ENCODE results near the gene POLG2.
A peak's percentile ranks its signal among the peaks of the same experiment; 100 is the strongest.
"Not testable (repeated sequence)": the region's sequence is repeated elsewhere in the genome, so short reads cannot be mapped to it uniquely, and the experiment has no call there.

Gene POLG2

GRCh38 chr17:64500487-64500859, 3.6 kb upstream of the POLG2 start:
- Mint-ChIP-seq H3K27ac (peak overlapping the region in 1 of 2 donors; percentile 100), H3K9me3 (no peaks in the 10 kb centered on the region), H3K4me3 (peak overlapping the region in 1 of 2 donors; percentile 63), H3K4me1 (peaks cover 98% of the 10 kb centered on the region), H3K27me3 (no peaks in the 10 kb centered on the region)
- no peak for ATAC-seq
- DNase-seq: no peak

DNA sequence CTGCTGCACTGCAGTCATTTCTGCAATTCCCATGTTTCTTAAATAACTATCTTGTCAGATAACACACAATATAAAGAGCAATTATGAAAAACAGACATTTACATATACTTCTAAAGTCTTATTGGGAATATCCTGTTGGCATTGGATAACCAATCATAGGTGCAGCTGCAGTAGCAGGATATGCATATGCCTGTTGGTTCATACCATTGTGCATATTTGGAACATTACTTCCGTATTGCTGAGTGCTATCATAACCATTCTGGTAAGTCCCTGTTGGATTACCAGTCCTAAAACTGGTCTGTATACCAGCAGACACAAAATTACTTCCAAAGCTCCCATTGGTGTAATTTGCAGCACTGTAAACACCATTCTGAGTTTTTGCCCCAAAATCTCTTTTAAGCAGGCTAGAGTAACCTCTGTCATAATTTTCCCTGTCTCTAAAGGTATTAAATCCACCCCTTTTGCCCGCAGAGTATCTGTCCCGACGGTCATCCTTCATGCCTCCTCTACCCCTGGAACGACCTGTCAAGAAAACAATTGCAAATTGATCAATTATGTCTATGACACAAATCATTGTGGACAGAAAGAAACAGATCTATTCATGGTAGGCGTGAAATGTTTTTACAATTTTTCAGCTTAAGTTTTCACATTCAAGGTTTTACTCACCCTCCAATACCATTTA, 3.1 kb upstream of the POLG2 start:
- ATAC-seq (no peak), DNase-seq (peak in 1 of 2 donors; percentile 39)
- Mint-ChIP-seq H3K27ac (peak overlapping the region in 1 of 2 donors; percentile 100), H3K4me1 (peaks cover 96% of the 10 kb centered on the region), H3K27me3 (no peaks in the 10 kb centered on the region), H3K9me3 (no peaks in the 10 kb centered on the region), H3K4me3 (peak overlapping the region in 1 of 2 donors; percentile 63)

- Mint-ChIP-seq H3K4me3 (peak overlapping the region; percentile 98 to 100), H3K27me3 (no peaks in the 10 kb centered on the region), H3K27ac (peak overlapping the region in 1 of 2 donors; percentile 100), H3K4me1 (peaks cover 96% of the 10 kb centered on the region), H3K9me3 (no peaks in the 10 kb centered on the region)
- DNase-seq (no peak), ATAC-seq (no peak)
Measured at GRCh38 chr17:64498308-64499203, 1.7 kb upstream of the POLG2 start.

DNA sequence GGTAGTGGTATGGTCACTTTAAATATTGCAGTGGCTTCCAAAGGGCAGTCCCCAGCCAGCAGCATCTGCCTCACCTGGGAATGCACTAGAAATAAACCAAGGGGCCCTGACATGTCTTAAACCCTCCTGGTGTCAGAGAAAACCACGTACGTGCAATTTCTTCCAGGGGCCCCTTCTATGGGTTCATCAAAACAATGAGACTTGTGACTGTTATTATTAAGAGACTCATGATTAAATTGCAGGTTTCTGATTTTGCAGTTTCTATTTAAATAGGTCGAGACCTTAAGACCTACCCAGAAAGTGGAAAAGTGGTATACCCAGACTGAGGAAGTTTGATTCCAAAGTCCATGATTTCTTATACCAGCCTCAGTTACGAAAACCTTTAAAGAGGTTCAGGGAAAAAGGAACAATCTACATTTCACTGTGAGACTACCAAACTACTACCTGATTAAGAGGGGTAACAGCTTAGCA, 746 bp upstream of the POLG2 start:
- Mint-ChIP-seq H3K27me3 (no peaks in the 10 kb centered on the region), H3K4me3 (peak overlapping the region; percentile 98 to 100), H3K9me3 (no peaks in the 10 kb centered on the region), H3K27ac (peak overlapping the region; percentile 98 to 100), H3K4me1 (peaks cover 89% of the 10 kb centered on the region)
- no peak for ATAC-seq
- DNase-seq: no peak

- DNase-seq (no peak), ATAC-seq (no peak)
- no peaks in the 10 kb centered on the region for H3K27me3 Mint-ChIP-seq
- peak overlapping the region; percentile 98 to 100 for H3K4me3 Mint-ChIP-seq
- no peaks in the 10 kb centered on the region for H3K9me3 Mint-ChIP-seq
- H3K4me1 Mint-ChIP-seq: peaks cover 84% of the 10 kb centered on the region
- peak overlapping the region; percentile 98 to 100 for H3K27ac Mint-ChIP-seq
Measured at GRCh38 chr17:64496348-64496785, 487 bp downstream of the POLG2 start.

- H3K27me3 Mint-ChIP-seq, ATAC-seq, H3K9me3 Mint-ChIP-seq, DNase-seq: not testable (repeated sequence)
- peak overlapping the region; percentile 98 to 100 for H3K4me3 Mint-ChIP-seq
- H3K27ac Mint-ChIP-seq: peak overlapping the region in 1 of 2 donors; percentile 72
- H3K4me1 Mint-ChIP-seq: peaks cover 77% of the 10 kb centered on the region
Measured at GRCh38 chr17:64495300-64495699, 1.6 kb downstream of the POLG2 start.

DNA sequence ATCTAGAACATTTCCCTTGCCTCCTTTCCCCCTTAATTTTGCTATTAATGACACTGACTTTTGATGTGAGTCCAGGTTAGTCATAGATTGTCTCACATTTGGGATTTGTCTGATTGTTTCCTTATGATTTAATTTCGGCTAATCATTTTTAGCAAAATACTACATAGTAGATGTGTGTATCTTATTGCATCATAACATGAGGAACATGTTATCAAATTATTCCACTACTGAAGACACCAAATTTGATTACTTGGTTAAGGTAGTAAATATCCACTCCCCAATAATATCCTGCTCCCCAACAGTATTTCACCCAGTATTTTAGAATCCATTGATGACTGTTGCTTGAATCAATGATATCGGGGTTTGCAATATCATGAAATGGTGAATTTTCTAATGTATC, 2.7 kb downstream of the POLG2 start:
- DNase-seq (no peak), ATAC-seq (no peak)
- Mint-ChIP-seq H3K27ac (peak overlapping the region in 1 of 2 donors; percentile 13), H3K4me1 (peaks cover 65% of the 10 kb centered on the region), H3K9me3 (no peaks in the 10 kb centered on the region), H3K4me3 (peak overlapping the region; percentile 98 to 100), H3K27me3 (no peaks in the 10 kb centered on the region)

GRCh38 chr17:64492481-64493109, 4.3 kb downstream of the POLG2 start:
- Mint-ChIP-seq H3K4me1 (peaks cover 50% of the 10 kb centered on the region), H3K4me3 (no peak overlapping the region), H3K27me3 (no peaks in the 10 kb centered on the region), H3K9me3 (no peaks in the 10 kb centered on the region), H3K27ac (no peak overlapping the region)
- DNase-seq (no peak), ATAC-seq (no peak)

DNA sequence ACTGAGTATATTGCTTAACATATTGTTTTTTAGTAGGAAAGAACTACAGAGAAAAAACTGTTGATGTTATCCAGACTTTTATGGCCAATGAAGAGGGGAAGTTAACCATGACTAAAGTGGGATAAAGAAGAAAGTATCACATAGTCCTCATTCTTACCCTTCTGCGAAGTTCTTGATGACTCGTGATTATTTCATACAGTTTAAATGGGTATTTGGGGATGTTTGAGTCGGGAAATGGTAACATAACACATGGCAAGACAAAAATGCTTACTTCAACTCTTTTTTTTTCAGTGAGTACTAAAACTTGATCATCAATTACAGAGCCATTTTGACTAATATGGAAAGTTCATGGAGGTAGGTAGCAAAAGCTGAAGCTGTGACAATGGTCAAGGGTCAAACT, 4.9 kb downstream of the POLG2 start:
- H3K27ac Mint-ChIP-seq: no peak overlapping the region

DNA sequence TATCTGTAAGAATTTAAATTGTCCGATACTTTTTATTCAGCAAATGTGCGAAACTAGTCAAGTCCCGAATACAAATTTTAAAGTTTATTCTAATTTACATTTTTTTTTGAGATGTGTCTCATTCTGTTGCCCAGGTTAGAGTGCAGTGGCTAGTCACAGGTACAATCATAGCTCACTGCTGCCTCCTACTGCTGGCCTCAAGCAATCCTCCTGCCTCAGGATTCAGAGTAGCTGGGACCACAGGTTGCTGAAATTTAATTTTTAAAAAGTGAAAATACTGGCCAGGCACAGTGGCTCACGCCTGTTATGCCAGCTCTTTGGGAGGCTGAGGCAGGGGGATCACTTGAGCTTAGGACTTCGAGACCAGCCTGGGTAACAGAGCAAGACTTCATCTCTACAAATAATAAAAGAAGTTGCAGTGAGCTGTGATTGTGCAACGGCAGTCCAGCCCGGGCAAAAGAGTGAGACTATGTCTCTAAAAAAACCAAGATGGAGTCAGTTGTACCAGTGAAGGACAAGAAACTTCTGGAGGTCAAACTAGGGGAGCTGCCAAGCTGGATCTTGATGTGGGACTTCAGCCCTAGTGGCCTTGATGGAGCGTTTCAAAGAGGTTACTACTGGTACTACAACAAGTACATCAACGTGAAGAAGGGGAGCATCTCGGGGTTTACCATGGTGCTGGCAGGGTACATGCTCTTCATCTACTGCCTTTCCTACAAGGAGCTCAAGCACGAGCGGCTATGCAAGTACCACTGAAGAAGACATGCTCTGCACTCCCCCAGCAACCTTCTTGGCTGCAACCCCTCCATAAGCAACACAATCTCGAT, 5.6 kb downstream of the POLG2 start:
- DNase-seq (peak; percentile 48 to 61), ATAC-seq (peak; percentile 83)
- Mint-ChIP-seq H3K27ac (no peak overlapping the region), H3K4me1 (peaks cover 36% of the 10 kb centered on the region), H3K9me3 (no peaks in the 10 kb centered on the region), H3K4me3 (no peak overlapping the region), H3K27me3 (no peaks in the 10 kb centered on the region)

More for the DNA sequence above, 4.9 kb downstream of the POLG2 start:
- Mint-ChIP-seq H3K9me3 (no peaks in the 10 kb centered on the region), H3K27me3 (no peaks in the 10 kb centered on the region), H3K4me3 (no peak overlapping the region), H3K4me1 (peaks cover 44% of the 10 kb centered on the region)
- DNase-seq: no peak
- no peak for ATAC-seq

DNA sequence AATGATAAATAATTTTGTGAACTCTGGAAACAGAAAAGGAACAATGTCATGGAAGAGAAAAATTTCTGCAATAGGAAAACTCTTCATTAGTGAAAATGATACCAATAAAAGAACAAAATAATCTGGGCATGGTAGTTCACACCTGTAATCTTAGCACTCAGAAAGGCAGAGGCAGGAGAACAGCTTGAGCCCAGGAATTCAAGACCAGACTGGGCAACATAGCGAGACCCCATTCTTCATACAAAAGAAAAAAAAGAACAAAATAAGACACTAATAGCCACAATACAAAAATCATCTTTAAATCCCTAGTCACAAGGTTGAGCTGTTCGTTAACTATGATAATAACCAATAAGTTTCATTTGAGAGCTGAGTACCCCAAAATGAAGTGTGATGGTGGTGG, 8.6 kb downstream of the POLG2 start:
- DNase-seq (no peak), ATAC-seq (no peak)
- Mint-ChIP-seq H3K4me1 (peaks cover 11% of the 10 kb centered on the region), H3K27ac (no peak overlapping the region), H3K9me3 (no peaks in the 10 kb centered on the region), H3K27me3 (no peaks in the 10 kb centered on the region), H3K4me3 (no peak overlapping the region)

- no peaks in the 10 kb centered on the region for H3K9me3 Mint-ChIP-seq
- DNase-seq: no peak
- H3K27ac Mint-ChIP-seq: no peak overlapping the region
- no peak for ATAC-seq
- H3K4me1 Mint-ChIP-seq: no peaks in the 10 kb centered on the region
- H3K27me3 Mint-ChIP-seq: no peaks in the 10 kb centered on the region
- H3K4me3 Mint-ChIP-seq: no peak overlapping the region
Measured at GRCh38 chr17:64484380-64484779, 12.5 kb downstream of the POLG2 start.

GRCh38 chr17:64480951-64481350, 15.9 kb downstream of the POLG2 start:
- Mint-ChIP-seq H3K4me3 (no peak overlapping the region), H3K27ac (no peak overlapping the region), H3K4me1 (no peaks in the 10 kb centered on the region), H3K27me3 (no peaks in the 10 kb centered on the region), H3K9me3 (no peaks in the 10 kb centered on the region)
- ATAC-seq (no peak), DNase-seq (no peak)

DNA sequence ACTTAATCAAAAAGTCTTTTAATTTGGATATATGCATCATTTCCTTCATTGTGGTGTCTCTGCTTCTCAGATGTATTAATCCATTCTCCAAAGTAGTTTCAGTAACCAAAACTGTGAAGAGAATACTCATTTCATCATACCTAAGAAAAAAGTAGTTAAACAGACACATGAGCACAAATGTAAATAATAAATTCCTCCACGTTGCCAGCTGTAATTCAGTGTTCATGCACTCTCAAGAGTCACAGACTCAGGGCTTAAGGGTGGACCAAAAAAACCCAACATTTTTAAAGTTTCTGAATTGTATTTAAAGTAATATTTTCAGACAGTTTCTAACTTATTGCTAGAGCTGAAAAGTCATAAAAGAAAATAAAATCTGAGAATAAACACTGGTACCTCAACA, 19.0 kb downstream of the POLG2 start:
- Mint-ChIP-seq H3K4me3 (no peak overlapping the region), H3K27me3 (no peaks in the 10 kb centered on the region), H3K27ac (no peak overlapping the region), H3K4me1 (no peaks in the 10 kb centered on the region), H3K9me3 (no peaks in the 10 kb centered on the region)
- DNase-seq: no peak
- ATAC-seq: no peak

DNA sequence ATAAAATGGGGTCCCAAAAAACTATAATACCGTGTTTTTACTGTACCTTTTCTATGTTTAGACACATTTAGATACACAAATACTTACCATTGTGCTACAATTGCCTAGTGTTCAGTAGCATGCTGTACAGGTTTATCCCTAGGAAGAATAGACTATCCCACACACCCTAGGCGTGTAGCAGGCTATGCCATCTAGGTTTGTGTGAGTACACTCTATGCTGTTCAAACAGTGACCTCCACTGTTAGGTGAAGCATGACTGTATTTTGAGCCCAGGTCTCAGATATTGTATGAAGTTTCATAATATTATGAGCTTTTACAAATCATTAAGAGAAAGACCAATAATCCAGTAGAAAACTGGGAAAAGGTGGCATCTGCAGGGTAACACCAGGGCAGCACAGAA, 24.3 kb downstream of the POLG2 start:
- DNase-seq (no peak), ATAC-seq (no peak)
- H3K4me1 Mint-ChIP-seq: no peaks in the 10 kb centered on the region
- H3K4me3 Mint-ChIP-seq: no peak overlapping the region
- no peaks in the 10 kb centered on the region for H3K9me3 Mint-ChIP-seq
- no peak overlapping the region for H3K27ac Mint-ChIP-seq
- H3K27me3 Mint-ChIP-seq: no peaks in the 10 kb centered on the region

All from stimulated activated naive CD8-positive, alpha-beta T cell treated with anti-CD3 and anti-CD28 coated beads, Interleukin-15, amount 100 ng/mL, for 72 hours (primary cell).